ENCODE data around the gene SAMD11.

DNA sequence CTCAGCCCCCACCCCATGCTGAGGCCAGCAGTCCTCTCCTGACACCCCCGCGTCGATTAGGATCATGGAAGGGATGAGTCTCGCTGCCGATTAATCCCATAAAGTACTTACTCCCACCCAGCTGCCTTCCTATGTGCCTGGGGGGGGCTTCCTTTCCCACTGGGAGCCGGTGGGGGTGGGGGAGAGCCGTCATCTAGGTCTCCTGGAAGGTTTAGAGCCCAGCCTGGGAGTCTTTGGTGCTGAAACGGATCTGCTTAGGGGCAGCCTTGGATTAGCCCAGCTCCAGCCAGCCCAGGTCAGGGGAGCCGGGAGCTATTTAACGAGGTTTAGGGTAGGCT lies 9.8 kb downstream of the SAMD11 start:
- TF ChIP-seq, protein P1, sequence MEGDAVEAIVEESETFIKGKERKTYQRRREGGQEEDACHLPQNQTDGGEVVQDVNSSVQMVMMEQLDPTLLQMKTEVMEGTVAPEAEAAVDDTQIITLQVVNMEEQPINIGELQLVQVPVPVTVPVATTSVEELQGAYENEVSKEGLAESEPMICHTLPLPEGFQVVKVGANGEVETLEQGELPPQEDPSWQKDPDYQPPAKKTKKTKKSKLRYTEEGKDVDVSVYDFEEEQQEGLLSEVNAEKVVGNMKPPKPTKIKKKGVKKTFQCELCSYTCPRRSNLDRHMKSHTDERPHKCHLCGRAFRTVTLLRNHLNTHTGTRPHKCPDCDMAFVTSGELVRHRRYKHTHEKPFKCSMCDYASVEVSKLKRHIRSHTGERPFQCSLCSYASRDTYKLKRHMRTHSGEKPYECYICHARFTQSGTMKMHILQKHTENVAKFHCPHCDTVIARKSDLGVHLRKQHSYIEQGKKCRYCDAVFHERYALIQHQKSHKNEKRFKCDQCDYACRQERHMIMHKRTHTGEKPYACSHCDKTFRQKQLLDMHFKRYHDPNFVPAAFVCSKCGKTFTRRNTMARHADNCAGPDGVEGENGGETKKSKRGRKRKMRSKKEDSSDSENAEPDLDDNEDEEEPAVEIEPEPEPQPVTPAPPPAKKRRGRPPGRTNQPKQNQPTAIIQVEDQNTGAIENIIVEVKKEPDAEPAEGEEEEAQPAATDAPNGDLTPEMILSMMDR (IDR thresholded peaks at IDR 0.05), result no peak
- no peak for TF ChIP-seq POLR2A (IDR thresholded peaks at IDR 0.05)
